DOHH2 (cell line): Measurements from ENCODE around the gene SRBD1.

Source experiments
- H3F3A ChIP-seq: fragments of 200-600 bp; sonication (generic), shearing (Covaris generic); 2 replicates; pipeline ENCODE4 v1.6.0; 2016; ENCODE audit warnings: antibody characterized with exemption, mild to moderate bottlenecking; ENCODE audit not compliant: control insufficient read depth, insufficient read depth
- H3K27ac ChIP-seq: fragments of 200-600 bp; sonication (generic); 2 replicates; pipeline ENCODE4 v1.5.1; 2014; ENCODE audit warnings: low read depth, mild to moderate bottlenecking, low read length, moderate library complexity
- H3K27me3 ChIP-seq: fragments of 200-600 bp; sonication (generic); 2 replicates; pipeline ENCODE4 v1.6.1; 2014; ENCODE audit warnings: mild to moderate bottlenecking, low read length, mixed read lengths; ENCODE audit not compliant: control insufficient read depth
- H3K36me3 ChIP-seq: fragments of 200-600 bp; sonication (generic); 2 replicates; pipeline ENCODE4 v1.6.1; 2014; ENCODE audit warnings: mild to moderate bottlenecking, low read length, moderate library complexity, mixed read lengths; ENCODE audit not compliant: control insufficient read depth
- H3K4me1 ChIP-seq: fragments of 200-600 bp; sonication (generic); 2 replicates; pipeline ENCODE4 v1.6.1; 2014; ENCODE audit warnings: mild to moderate bottlenecking, low read length, mixed read lengths; ENCODE audit not compliant: control insufficient read depth
- H3K4me2 ChIP-seq: fragments of 200-600 bp; sonication (generic); 2 replicates; pipeline ENCODE4 v1.6.0; 2014; ENCODE audit warnings: mild to moderate bottlenecking, low read length, moderate library complexity
- H3K4me3 ChIP-seq: fragments of 200-600 bp; sonication (generic); 2 replicates; pipeline ENCODE4 v1.5.1; 2014; ENCODE audit warnings: mild to moderate bottlenecking, low read length, mixed read lengths
- H3K79me2 ChIP-seq: fragments of 200-600 bp; sonication (generic); 2 replicates; pipeline ENCODE4 v1.6.1; 2014; ENCODE audit warnings: mild to moderate bottlenecking, low read length, mixed read lengths; ENCODE audit not compliant: control insufficient read depth
- H3K9me2 ChIP-seq: fragments of 200-600 bp; sonication (generic); replicated peaks from 2 replicates; pipeline ENCODE4 v1.6.1; 2014; ENCODE audit warnings: mild to moderate bottlenecking, low read length, mixed read lengths; ENCODE audit not compliant: control insufficient read depth
- H3K9me3 ChIP-seq: fragments of 200-600 bp; sonication (generic); 2 replicates; pipeline ENCODE4 v1.6.1; 2014; ENCODE audit warnings: antibody characterized with exemption, low read length, mixed read lengths; ENCODE audit not compliant: control insufficient read depth, insufficient read depth
- H4K20me1 ChIP-seq: fragments of 200-600 bp; sonication (generic); 2 replicates; pipeline ENCODE4 v1.6.0; 2014; ENCODE audit warnings: low read depth, mild to moderate bottlenecking, antibody characterized with exemption, low read length, moderate library complexity; ENCODE audit not compliant: control insufficient read depth, insufficient read depth
- CTCF ChIP-seq: fragments of 200-600 bp; sonication (generic); IDR thresholded peaks from one replicate; pipeline ENCODE4 v1.5.1; 2014; ENCODE audit warnings: antibody characterized with exemption, mild to moderate bottlenecking, low read depth, low read length; ENCODE audit not compliant: poor library complexity, severe bottlenecking
- EZH2phosphoT487 ChIP-seq: fragments of 200-600 bp; sonication (generic); IDR thresholded peaks from 2 replicates; pipeline ENCODE4 v1.6.1; 2017; ENCODE audit warnings: borderline replicate concordance, mild to moderate bottlenecking, antibody characterized with exemption, low read length, moderate library complexity, mixed read lengths

Gene SRBD1

GRCh38 chr2:45643543-45644542, 32.8 kb upstream of the SRBD1 start:
- no peaks in the 10 kb centered on the region for H3K79me2 ChIP-seq
- H3K27ac ChIP-seq = no peak overlapping the region
- H3K9me2 ChIP-seq = no peaks in the 10 kb centered on the region
- H3K36me3 ChIP-seq = no peaks in the 10 kb centered on the region
- peaks cover 36% of the 10 kb centered on the region for H3K27me3 ChIP-seq
- H3F3A ChIP-seq = 0 out of 2 replicates have a peak, but pooled peaks cover under 1% of the 10 kb centered on the region
- H3K4me3 ChIP-seq = peak overlapping the region; percentile 58
- H4K20me1 ChIP-seq = no peaks in the 10 kb centered on the region
- peaks cover 8% of the 10 kb centered on the region for H3K4me1 ChIP-seq
- no peak; the same call in 1 of the 2 replicates for TF ChIP-seq EZH2phosphoT487
- peak; percentile 93 for TF ChIP-seq CTCF
- peak overlapping the region; percentile 76 for H3K4me2 ChIP-seq
- H3K9me3 ChIP-seq = no peaks in the 10 kb centered on the region

- Histone ChIP-seq H3F3A (no peaks in the 10 kb centered on the region), H3K4me2 (peak overlapping the region; percentile 76), H3K9me3 (no peaks in the 10 kb centered on the region), H3K9me2 (no peaks in the 10 kb centered on the region), H3K27me3 (peaks cover 42% of the 10 kb centered on the region), H3K27ac (no peak overlapping the region), H3K36me3 (no peaks in the 10 kb centered on the region), H3K79me2 (no peaks in the 10 kb centered on the region), H4K20me1 (no peaks in the 10 kb centered on the region), H3K4me3 (peak overlapping the region; percentile 58), H3K4me1 (peaks cover 8% of the 10 kb centered on the region)
- TF ChIP-seq EZH2phosphoT487 (no peak), CTCF (no peak)
These were observed 32.0 kb upstream of the SRBD1 start for GRCh38 chr2:45643095-45643494.

DNA sequence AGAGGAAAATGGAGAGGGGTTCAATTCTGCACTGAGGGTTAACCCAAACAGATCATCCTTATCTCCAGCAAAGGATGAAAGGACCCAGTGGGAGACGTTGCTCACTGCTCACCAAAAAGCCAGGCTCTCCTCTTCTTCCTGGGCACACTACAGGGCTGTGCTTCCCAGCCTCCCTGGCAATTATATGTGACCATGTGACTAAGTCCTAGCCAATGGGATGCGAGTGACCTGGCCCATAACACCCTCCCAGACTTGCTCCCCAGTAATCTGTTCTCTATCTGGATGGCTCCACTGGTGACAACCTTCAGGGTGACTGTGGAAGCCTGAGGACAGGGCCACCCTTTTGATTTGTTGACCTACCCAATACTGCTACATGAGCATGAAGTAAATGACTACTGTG, 29.5 kb upstream of the SRBD1 start:
- no peaks in the 10 kb centered on the region for H3K36me3 ChIP-seq
- H3K9me3 ChIP-seq = no peaks in the 10 kb centered on the region
- TF ChIP-seq CTCF (no peak), EZH2phosphoT487 (no peak)
- H3F3A ChIP-seq = no peaks in the 10 kb centered on the region
- no peaks in the 10 kb centered on the region for H4K20me1 ChIP-seq
- H3K79me2 ChIP-seq = no peaks in the 10 kb centered on the region
- no peak overlapping the region for H3K4me2 ChIP-seq
- H3K4me3 ChIP-seq = no peak overlapping the region
- peaks cover 8% of the 10 kb centered on the region for H3K4me1 ChIP-seq
- no peak overlapping the region for H3K27ac ChIP-seq
- no peaks in the 10 kb centered on the region for H3K9me2 ChIP-seq
- H3K27me3 ChIP-seq = peaks cover 53% of the 10 kb centered on the region
